Subcutaneous abdominal adipose tissue (tissue), 5 donors: ENCODE data around the gene FRAT1.
"Not testable (repeated sequence)": the region's sequence is repeated elsewhere in the genome, so short reads cannot be mapped to it uniquely, and the experiment has no call there.

ENCODE experiments used
- H3K27ac ChIP-seq: one replicate; pipeline ENCODE4 v1.7.0; 2013; ENCODE audit warnings: low read depth, mild to moderate bottlenecking, inconsistent platforms, low read length, moderate library complexity
- H3K27me3 ChIP-seq, 5 donors: one replicate each; pipeline ENCODE4 v1.7.0; 2013; ENCODE audit warnings: low read length in 5 of 5, inconsistent platforms in 1 of 5; ENCODE audit not compliant: control insufficient read depth in 5 of 5, insufficient read depth in 4 of 5
- H3K36me3 ChIP-seq, 5 donors: one replicate each; pipeline ENCODE4 v1.7.0; 2013; ENCODE audit warnings: low read length in 5 of 5; ENCODE audit not compliant: control insufficient read depth in 5 of 5, insufficient read depth in 5 of 5
- H3K4me1 ChIP-seq, 5 donors: one replicate each; pipeline ENCODE4 v1.7.0; 2013; ENCODE audit warnings: low read length in 5 of 5, mild to moderate bottlenecking in 3 of 5, moderate library complexity in 1 of 5; ENCODE audit not compliant: control insufficient read depth in 5 of 5, insufficient read depth in 5 of 5
- H3K4me3 ChIP-seq, 5 donors: one replicate each; pipeline ENCODE4 v1.7.0; 2013; ENCODE audit warnings: low read length in 5 of 5, low read depth in 1 of 5
- H3K9ac ChIP-seq, 5 donors: one replicate each; pipeline ENCODE4 v1.7.0; 2013; ENCODE audit warnings: low read length in 5 of 5, mild to moderate bottlenecking in 4 of 5, moderate library complexity in 3 of 5
- H3K9me3 ChIP-seq, 5 donors: one replicate each; pipeline ENCODE4 v1.7.0; 2013; ENCODE audit warnings: low read length in 5 of 5; ENCODE audit not compliant: control insufficient read depth in 5 of 5
- donor health status: healthy.
- donor health status: healthy.
- donor health status: healthy.
- donor health status: healthy.
- donor health status: healthy.

The FRAT1 gene

DNA sequence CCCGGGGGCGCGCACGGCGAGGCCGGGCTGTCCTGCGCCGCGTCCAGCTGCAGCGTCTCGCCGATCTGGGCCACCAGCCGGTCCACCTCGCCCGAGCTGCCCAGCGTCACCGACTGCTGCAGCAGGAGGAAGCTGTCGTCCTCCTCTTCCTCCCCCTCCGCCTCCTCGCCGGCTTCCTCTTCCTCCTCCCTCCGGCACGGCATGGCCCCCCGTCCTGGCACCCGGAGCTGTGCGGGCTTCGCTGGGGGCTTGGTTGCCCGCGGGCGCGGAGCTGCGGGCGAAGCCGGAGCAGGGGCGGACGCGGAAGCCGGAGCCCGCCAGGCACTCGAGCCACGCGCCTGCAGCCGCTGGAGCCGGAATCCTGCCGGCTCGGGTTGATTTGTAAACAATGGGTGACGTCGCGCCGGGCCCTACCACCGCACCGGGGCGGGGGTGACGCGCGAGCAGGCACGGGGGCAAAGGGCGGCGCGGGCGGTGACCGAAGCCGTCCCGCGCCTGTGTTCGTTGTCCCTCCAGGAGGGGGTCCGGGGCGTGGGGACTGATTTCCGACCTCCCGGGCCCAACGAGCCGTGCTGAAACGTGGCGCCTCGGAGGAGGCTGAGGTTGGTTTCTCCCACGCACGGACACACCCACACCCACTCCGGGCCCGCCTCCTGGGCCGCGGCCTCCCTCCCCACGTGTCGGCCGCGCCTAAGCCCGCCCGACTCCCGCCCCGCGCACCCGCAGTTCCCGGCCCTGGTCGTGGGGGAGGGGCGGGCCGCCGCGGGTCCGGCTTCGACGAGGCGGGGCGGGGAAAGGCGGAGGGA is 15.5 kb downstream of the FRAT1 start, which contains the start of gene FRAT2:
Gene FRAT2, minus strand, starts transcription at position 360 of the 806 bp plus-strand sequence. Its CDS starts 157 bp downstream, at position 203.
- no peaks in the 10 kb centered on the region for H3K9me3 ChIP-seq
- H3K27ac ChIP-seq: peak within 1 kb of the TSS; percentile 84
- peak within 1 kb of the TSS; percentile 73 to 86 (median 75) for H3K9ac ChIP-seq
- no peaks in the 10 kb centered on the region for H3K27me3 ChIP-seq
- peaks cover 2 to 65% (median 50%) of the 10 kb centered on the region in 5 donors for H3K4me1 ChIP-seq
- H3K36me3 ChIP-seq: peaks cover 0 to 4% (median 0%) of the 10 kb centered on the region in 5 donors
- peak within 1 kb of the TSS; percentile 73 to 86 (median 81) for H3K4me3 ChIP-seq

GRCh38 chr10:97335188-97335619 is 16.1 kb downstream of the FRAT1 start:
- peak overlapping the region in 3 of 5 donors; percentile 58 to 72 (median 68) for H3K9ac ChIP-seq
- peaks cover 0 to under 1% (median 0%) of the 10 kb centered on the region in 5 donors for H3K36me3 ChIP-seq
- peak overlapping the region; percentile 22 to 86 (median 80) for H3K4me3 ChIP-seq
- H3K27me3 ChIP-seq: no peaks in the 10 kb centered on the region
- peaks cover 2 to 59% (median 46%) of the 10 kb centered on the region in 5 donors for H3K4me1 ChIP-seq
- peak overlapping the region; percentile 65 for H3K27ac ChIP-seq
- no peaks in the 10 kb centered on the region for H3K9me3 ChIP-seq

DNA sequence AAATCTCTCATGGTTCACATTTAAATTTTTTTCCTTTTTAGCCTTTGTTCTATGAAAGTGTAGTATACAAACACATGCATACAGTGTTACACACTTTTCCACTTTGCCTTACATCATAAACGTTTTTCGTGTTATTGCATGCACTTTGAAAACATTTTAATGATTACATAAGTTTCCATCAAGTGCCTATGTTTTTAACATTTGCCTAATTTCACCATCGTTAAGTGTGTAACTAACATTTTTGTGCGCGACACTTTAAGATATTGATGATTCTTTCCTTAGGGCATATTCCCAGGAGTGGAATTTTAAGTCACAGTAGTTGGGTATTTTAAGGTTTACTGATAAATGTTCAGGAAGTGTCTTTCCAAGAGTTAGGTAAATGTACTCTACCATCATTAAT is 16.9 kb downstream of the FRAT1 start:
- Histone ChIP-seq H3K9ac (no peak overlapping the region), H3K36me3 (no peaks in the 10 kb centered on the region), H3K27ac (no peak overlapping the region), H3K9me3 (no peaks in the 10 kb centered on the region), H3K27me3 (no peaks in the 10 kb centered on the region), H3K4me3 (no peak overlapping the region), H3K4me1 (peaks cover 2 to 56% (median 42%) of the 10 kb centered on the region in 5 donors)

DNA sequence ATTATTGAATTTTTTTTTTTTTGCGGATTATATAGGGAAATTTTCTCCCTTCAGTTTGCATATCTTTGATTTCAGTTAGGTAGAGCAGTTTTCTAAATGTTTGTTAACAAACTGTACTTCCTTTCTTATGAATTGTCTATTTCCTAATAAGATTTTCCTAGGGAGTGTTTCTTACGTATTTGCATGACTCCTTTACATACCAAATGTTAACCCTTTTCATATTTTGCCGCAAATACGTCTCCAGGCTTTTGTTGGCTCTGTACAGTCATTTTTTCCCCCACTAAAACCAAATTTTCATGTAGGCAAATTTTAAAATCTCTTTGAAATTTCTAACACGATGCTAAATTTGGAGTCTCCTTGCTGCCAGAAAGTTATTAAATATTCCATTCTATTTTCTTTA is 17.4 kb downstream of the FRAT1 start:
- Histone ChIP-seq H3K27ac (no peak overlapping the region), H3K9me3 (no peaks in the 10 kb centered on the region), H3K9ac (no peak overlapping the region), H3K4me1 (peaks cover 2 to 52% (median 40%) of the 10 kb centered on the region in 5 donors), H3K4me3 (no peak overlapping the region), H3K36me3 (no peaks in the 10 kb centered on the region), H3K27me3 (no peaks in the 10 kb centered on the region)

GRCh38 chr10:97336942-97337831 is 18.1 kb downstream of the FRAT1 start:
- Histone ChIP-seq H3K27ac (no peak overlapping the region), H3K9me3 (no peaks in the 10 kb centered on the region), H3K9ac (peak overlapping the region in 2 of 5 donors; percentile 25 to 30), H3K4me1 (peaks cover 0 to 45% (median 33%) of the 10 kb centered on the region in 5 donors), H3K4me3 (peak overlapping the region in 1 of 5 donors; percentile 19), H3K27me3 (no peaks in the 10 kb centered on the region), H3K36me3 (no peaks in the 10 kb centered on the region)

DNA sequence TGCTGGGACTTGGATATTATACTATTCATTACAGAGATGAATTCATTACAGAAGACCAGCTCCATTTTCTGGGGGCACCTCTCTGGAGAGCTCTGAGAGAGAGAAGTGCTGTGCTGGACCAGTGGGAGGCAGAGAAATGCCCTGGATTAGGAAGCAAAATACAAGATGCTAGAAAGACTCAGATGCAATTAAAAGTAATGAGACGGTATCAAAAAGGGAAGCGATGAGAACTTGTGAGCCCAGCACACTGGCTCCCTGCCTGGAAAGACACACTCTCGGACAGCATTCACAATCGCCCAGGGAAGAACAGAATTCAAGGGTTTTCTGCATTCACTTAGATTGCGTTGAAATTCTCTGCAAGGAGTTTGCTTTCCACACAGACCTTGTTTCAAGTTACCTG is 19.0 kb downstream of the FRAT1 start:
- Histone ChIP-seq H3K4me1 (peaks cover 0 to 36% (median 24%) of the 10 kb centered on the region in 5 donors), H3K9me3 (no peaks in the 10 kb centered on the region), H3K4me3 (no peak overlapping the region), H3K27me3 (no peaks in the 10 kb centered on the region), H3K27ac (no peak overlapping the region), H3K36me3 (no peaks in the 10 kb centered on the region), H3K9ac (no peak overlapping the region)

GRCh38 chr10:97341416-97341815 is 22.3 kb downstream of the FRAT1 start:
- Histone ChIP-seq H3K4me1 (peaks cover 0 to 19% (median 10%) of the 10 kb centered on the region in 5 donors), H3K27me3 (no peaks in the 10 kb centered on the region), H3K36me3 (no peaks in the 10 kb centered on the region), H3K9ac (no peak overlapping the region), H3K4me3 (no peak overlapping the region), H3K27ac (no peak overlapping the region), H3K9me3 (no peaks in the 10 kb centered on the region)

GRCh38 chr10:97343664-97344063 is 24.6 kb downstream of the FRAT1 start:
- not testable (repeated sequence) for H3K36me3 ChIP-seq, H3K9ac ChIP-seq, H3K4me3 ChIP-seq, H3K27ac ChIP-seq, H3K27me3 ChIP-seq, H3K4me1 ChIP-seq, H3K9me3 ChIP-seq

- Histone ChIP-seq H3K27ac (no peak overlapping the region), H3K36me3 (peaks cover 0 to 5% (median 0%) of the 10 kb centered on the region in 5 donors), H3K27me3 (no peaks in the 10 kb centered on the region), H3K9ac (no peak overlapping the region), H3K4me1 (peaks cover 0 to 5% (median 3%) of the 10 kb centered on the region in 5 donors), H3K4me3 (no peak overlapping the region), H3K9me3 (no peaks in the 10 kb centered on the region)
These were observed 28.2 kb downstream of the FRAT1 start for GRCh38 chr10:97347317-97347716.
